ENCODE data around the gene RNF135. TPM values are rescaled to one million over a fixed set of nuclear protein-coding genes. Genes with fewer than 3 reads are reported as not detected.

RNF135 gene
- total RNA-seq, 1 experiment from 2014 or later, result 8.0 TPM

GRCh38 chr17:30990458-30990857 is 19.6 kb downstream of the RNF135 start:
- Histone ChIP-seq H3K56ac (ENCODE audit: insufficient read length, low read depth, low read length) (no peak overlapping the region), H2BK5ac (ENCODE audit: insufficient read length, low read length) (no peak overlapping the region), H3K18ac (ENCODE audit: insufficient read length, low read depth, low read length) (no peak overlapping the region), H3T11ph (ENCODE audit: low read length) (no peak overlapping the region), H2BK15ac (ENCODE audit: low read depth, low read length) (no peak overlapping the region), H2BK20ac (ENCODE audit: low read depth, low read length, poor library complexity, severe bottlenecking) (no peak overlapping the region), H4K20me1 (ENCODE audit: control insufficient read depth, insufficient read depth, insufficient read length) (no peaks in the 10 kb centered on the region), H3K4me2 (ENCODE audit: insufficient read depth, insufficient read length, low read length) (no peak overlapping the region), H3K9me3 (ENCODE audit: control insufficient read depth, low read depth, low read length) (no peaks in the 10 kb centered on the region), H4K8ac (replicated peaks; ENCODE audit: insufficient read length, low read depth, low read length) (no peak overlapping the region), H3K9ac (ENCODE audit: extremely low read depth, insufficient read length, low read length) (no peak overlapping the region), H3K27me3 (ENCODE audit: insufficient read depth, low read length) (no peaks in the 10 kb centered on the region), H3K4me1 (ENCODE audit: insufficient read depth, low read length) (no peaks in the 10 kb centered on the region), H3K4ac (ENCODE audit: low read depth, low read length) (no peak overlapping the region), H4K91ac (ENCODE audit: insufficient read length, low read depth, low read length) (no peak overlapping the region), H3K14ac (ENCODE audit: insufficient read depth, low read length) (no peak overlapping the region), H3K27ac (ENCODE audit: insufficient read length, low read depth, low read length) (no peak overlapping the region), H2AFZ (ENCODE audit: low read length) (no peak overlapping the region), H3K79me2 (ENCODE audit: insufficient read depth, low read length) (no peaks in the 10 kb centered on the region), H2BK12ac (ENCODE audit: insufficient read length, low read depth, low read length) (no peak overlapping the region), H2AK5ac (ENCODE audit: insufficient read length, low read length) (no peak overlapping the region), H4K5ac (ENCODE audit: insufficient read length, low read depth, low read length) (no peak overlapping the region), H3K23me2 (ENCODE audit: insufficient read length, low read depth, low read length, poor library complexity, severe bottlenecking) (no peaks in the 10 kb centered on the region), H3K79me1 (ENCODE audit: insufficient read depth, low read depth, low read length, poor library complexity, severe bottlenecking) (no peaks in the 10 kb centered on the region), H2BK120ac (ENCODE audit: low read depth, low read length, poor library complexity, severe bottlenecking) (no peak overlapping the region), H3K23ac (ENCODE audit: insufficient read length, low read depth, low read length) (no peak overlapping the region)
- Mint-ChIP-seq H3K36me3 (ENCODE audit: insufficient read depth in 1 of 3, low read depth in 3 of 3) (peaks cover 0 to 7% (median 5%) of the 10 kb centered on the region in 3 experiments; a peak in 3 of 7 replicates), H3K4me3 (no peak overlapping the region), H3K4me1 (no peaks in the 10 kb centered on the region), H3K9me3 (no peaks in the 10 kb centered on the region), H3K27me3 (ENCODE audit: low read depth) (no peaks in the 10 kb centered on the region), H3K27ac (no peak overlapping the region)
- no peak for DNase-seq
- no CpG with 5 or more reads among the region's 3 CpGs for WGBS (ENCODE audit: extremely low coverage, insufficient read length, low lambda C conversion rate)
- TF ChIP-seq CTCF (conservative IDR thresholded peaks at IDR 0.05), result no peak
